Right forelimb (tissue), 1 donor: ENCODE results near the gene SNCAIP.

Source experiments
- DNase-seq: peaks from one replicate; pipeline ENCODE4 v3.0.0-alpha.2; 2018

Gene SNCAIP

GRCh38 chr5:122401976-122402725, 90.1 kb downstream of the SNCAIP start:
- no peak for DNase-seq

GRCh38 chr5:122402955-122403685, 91.1 kb downstream of the SNCAIP start:
- DNase-seq, result no peak

- no peak for DNase-seq
These were observed 92.0 kb downstream of the SNCAIP start for GRCh38 chr5:122404018-122404417.

- DNase-seq, result no peak
These were observed 92.8 kb downstream of the SNCAIP start for GRCh38 chr5:122404653-122405362.

- no peak for DNase-seq
These were observed 93.7 kb downstream of the SNCAIP start for GRCh38 chr5:122405751-122406150.

- no peak for DNase-seq
These were observed 94.1 kb downstream of the SNCAIP start for GRCh38 chr5:122406181-122406580.

- DNase-seq, result no peak
These were observed 96.7 kb downstream of the SNCAIP start for GRCh38 chr5:122408592-122409224.

GRCh38 chr5:122412966-122413365, 100.9 kb downstream of the SNCAIP start:
- no peak for DNase-seq

GRCh38 chr5:122413722-122414121, 101.7 kb downstream of the SNCAIP start:
- no peak for DNase-seq

GRCh38 chr5:122415030-122415800, 103.2 kb downstream of the SNCAIP start:
- DNase-seq, result peak; percentile 73

GRCh38 chr5:122415801-122416120, 103.7 kb downstream of the SNCAIP start:
- no peak for DNase-seq

- no peak for DNase-seq
These were observed 107.3 kb downstream of the SNCAIP start for GRCh38 chr5:122419142-122419894.

- no peak for DNase-seq
These were observed 108.1 kb downstream of the SNCAIP start for GRCh38 chr5:122420091-122420490.

GRCh38 chr5:122420537-122421236, 108.7 kb downstream of the SNCAIP start:
- DNase-seq, result no peak

- DNase-seq, result no peak
These were observed 109.5 kb downstream of the SNCAIP start for GRCh38 chr5:122421374-122422079.

- no peak for DNase-seq
These were observed 111.2 kb downstream of the SNCAIP start for GRCh38 chr5:122423221-122423620.

GRCh38 chr5:122424132-122424531, 112.1 kb downstream of the SNCAIP start:
- DNase-seq, result no peak

- no peak for DNase-seq
These were observed 114.3 kb downstream of the SNCAIP start for GRCh38 chr5:122426301-122426700.

- no peak for DNase-seq
These were observed 115.6 kb downstream of the SNCAIP start for GRCh38 chr5:122427621-122428020.

- DNase-seq, result no peak
These were observed 117.7 kb downstream of the SNCAIP start for GRCh38 chr5:122429545-122430318.
